ENCODE measurements around the gene PRKG1.

Gene PRKG1

DNA sequence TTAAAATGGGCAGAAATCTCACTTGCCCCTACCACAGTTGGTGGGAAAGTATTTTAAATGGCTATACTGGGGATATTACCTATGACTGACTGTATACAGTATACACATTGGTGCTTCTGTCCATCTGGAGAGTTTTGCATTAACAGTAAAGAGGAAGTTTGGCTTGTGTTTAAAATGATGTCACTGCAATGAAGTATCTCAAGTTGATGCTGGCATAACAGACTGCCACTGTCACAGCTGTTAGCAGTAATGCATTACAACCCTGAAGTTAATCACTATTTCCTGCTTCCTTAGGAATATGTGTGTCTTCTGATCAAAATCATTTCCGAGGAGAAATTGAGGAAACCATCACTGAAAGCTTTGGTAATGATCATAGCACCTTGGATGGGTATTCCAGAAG is 1241.7 kb downstream of the PRKG1 start:
- no peak for DNase-seq (ENCODE audit: low spot score)

DNA sequence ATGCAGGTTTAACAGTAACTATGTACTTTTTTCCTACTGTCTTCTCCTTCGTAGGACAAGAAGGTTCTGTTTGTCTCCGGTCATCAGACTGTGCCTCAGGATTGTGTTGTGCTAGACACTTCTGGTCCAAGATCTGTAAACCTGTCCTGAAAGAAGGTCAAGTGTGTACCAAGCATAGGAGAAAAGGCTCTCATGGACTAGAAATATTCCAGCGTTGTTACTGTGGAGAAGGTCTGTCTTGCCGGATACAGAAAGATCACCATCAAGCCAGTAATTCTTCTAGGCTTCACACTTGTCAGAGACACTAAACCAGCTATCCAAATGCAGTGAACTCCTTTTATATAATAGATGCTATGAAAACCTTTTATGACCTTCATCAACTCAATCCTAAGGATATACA is 1242.2 kb downstream of the PRKG1 start:
- DNase-seq (ENCODE audit: low spot score), result no peak

GRCh38 chr10:52318136-52318701 is 1243.9 kb downstream of the PRKG1 start:
- peak; percentile 30 for DNase-seq (ENCODE audit: low spot score)

GRCh38 chr10:52318822-52319464 is 1244.7 kb downstream of the PRKG1 start:
- DNase-seq (ENCODE audit: low spot score), result peak; percentile 91

DNA sequence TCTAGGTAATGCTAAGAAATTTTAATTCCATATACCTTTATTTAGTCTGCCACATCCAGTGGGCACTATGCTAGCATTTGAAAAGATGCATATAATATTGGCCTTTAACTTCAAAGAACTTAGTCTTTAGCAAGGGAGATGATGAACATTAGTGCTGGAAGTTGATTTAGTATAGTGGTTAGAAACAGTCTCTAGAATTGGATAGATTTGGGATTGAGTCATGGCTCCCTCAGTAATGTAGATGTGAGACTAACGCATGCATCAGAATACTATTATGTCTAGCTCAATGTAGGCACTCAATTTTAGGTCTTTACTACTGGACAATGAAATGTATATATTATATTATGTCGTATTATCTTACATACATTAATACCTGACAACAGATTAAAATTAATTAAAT is 1245.6 kb downstream of the PRKG1 start:
- DNase-seq (ENCODE audit: low spot score), result no peak

- DNase-seq (ENCODE audit: low spot score), result no peak
Measured at GRCh38 chr10:52322323-52322722, 1248.0 kb downstream of the PRKG1 start.

- no peak for DNase-seq (ENCODE audit: low spot score)
Measured at GRCh38 chr10:52322936-52323335, 1248.6 kb downstream of the PRKG1 start.

DNA sequence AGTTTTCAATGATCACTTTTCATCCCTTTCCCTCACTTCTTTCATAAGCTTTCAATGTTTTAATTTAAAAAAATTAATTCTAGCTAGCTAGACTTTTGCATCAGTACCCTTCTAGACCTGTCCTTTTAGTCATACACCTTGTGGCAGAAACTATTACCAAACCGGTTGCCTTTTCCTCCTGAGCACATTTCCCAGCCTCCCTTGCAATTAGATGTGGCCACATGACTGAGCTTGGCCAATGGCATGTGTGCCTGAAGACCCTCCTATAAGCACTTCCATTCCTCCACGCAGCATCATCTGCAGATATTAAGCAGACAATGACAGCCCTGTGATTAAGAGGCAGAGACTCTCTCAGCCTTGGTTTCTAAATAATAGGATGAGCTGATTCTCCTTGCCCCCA is 1252.1 kb downstream of the PRKG1 start:
- no peak for DNase-seq (ENCODE audit: low spot score)

GRCh38 chr10:52331638-52332364 is 1257.5 kb downstream of the PRKG1 start:
- DNase-seq (ENCODE audit: low spot score), result no peak

DNA sequence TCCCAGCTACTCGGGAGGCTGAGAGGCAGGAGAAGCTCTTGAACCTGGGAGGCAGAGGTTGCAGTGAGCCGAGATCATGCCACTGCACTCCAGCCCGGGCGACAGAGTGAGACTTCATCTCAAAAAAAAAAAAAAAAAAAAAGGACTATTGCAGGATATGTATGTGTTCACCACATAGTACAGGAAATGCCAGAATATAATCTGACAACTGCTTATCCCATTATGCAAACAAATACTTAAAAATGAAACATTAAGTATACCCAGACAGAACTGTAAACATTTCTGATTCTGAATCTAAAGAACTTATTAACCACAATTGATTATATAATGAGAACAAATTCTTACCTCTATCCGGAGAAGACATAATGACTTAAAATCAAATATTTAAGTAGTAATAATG is 1258.5 kb downstream of the PRKG1 start:
- no peak for DNase-seq (ENCODE audit: low spot score)

- peak; percentile 19 for DNase-seq (ENCODE audit: low spot score)
Measured at GRCh38 chr10:52334595-52334994, 1260.3 kb downstream of the PRKG1 start.

GRCh38 chr10:52335665-52336064 is 1261.4 kb downstream of the PRKG1 start:
- DNase-seq (ENCODE audit: low spot score), result no peak

DNA sequence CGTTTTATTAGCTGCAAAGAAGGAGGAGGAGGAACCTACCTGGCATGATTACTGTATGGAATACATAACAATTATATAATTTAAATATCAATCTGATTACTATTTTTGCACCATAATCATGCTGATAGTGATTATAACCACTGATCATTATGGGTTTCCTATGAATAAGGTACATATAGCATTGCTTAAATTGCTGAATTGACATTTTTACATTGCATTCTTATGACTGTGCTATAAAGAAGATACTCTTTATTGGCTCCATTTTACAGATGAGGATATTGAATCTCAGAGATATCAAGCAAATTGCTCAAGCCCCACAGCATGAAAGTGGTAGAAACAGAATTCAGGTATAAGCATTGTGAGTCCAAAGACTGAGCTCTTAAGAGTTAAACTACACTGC is 1262.9 kb downstream of the PRKG1 start:
- DNase-seq (ENCODE audit: low spot score), result no peak

DNA sequence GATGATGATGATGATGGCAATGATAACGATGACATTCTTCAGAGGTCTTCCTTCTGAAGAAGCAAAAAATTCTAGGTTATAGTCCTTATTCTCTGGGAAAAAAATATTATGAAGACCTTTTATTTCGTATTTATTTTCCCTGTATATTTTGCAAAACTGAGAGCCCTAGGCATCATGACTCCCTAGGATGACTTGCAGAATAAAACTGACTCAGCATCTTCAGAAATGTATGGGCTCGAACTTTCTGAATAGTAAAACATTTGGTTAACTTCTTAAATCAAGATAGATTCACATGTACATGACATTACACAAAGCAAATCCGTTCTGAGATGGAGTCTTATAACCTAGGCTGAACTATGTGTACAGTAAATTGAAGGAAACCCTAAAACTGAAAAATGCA is 1269.2 kb downstream of the PRKG1 start:
- no peak for DNase-seq (ENCODE audit: low spot score)

DNA sequence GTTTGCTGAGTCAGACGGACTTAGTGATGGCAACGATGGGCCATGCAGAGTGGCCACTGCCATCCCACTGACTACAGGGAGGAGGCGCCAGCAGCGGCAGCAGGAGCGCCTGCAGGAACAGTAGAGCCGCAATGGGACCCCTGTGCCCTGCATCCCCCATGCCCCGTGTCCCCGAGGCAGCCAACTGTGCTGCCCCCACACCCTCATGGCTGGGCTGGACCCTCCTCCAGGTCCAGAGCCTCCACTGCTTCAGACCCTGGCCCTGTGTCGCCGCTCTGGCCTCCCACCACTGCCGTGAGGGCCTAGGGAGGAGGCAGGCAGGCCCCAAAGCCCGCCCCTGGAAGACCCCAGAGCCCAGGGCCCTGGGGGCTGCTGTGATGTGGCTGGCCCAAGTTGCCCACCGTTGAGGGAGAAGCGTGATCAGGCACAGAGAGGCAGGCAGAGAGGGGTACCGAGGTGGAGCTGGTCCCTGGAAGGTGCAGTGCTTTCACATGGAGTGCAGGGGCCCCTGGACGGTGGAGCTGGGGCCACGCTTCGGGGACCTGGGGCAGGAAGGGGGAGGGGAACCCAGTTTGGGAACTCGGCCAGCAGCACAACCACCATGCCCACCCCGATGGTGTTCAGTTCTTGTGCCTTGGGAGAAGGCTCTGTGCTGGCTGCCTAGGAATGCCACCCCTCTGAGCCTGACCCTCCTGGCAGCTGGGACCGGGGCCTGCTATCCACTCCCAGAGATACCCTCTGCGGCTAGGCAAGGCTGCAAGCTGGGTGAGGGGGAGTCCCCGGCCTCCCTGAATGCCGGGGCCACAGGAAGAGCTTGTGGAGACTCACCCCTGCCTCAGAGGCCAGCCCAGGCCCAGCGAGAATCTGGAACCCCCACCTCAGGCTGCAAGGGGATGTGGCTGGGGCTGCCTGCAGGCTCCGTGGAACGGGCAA is 1272.4 kb downstream of the PRKG1 start:
- DNase-seq (ENCODE audit: low spot score), result no peak

DNA sequence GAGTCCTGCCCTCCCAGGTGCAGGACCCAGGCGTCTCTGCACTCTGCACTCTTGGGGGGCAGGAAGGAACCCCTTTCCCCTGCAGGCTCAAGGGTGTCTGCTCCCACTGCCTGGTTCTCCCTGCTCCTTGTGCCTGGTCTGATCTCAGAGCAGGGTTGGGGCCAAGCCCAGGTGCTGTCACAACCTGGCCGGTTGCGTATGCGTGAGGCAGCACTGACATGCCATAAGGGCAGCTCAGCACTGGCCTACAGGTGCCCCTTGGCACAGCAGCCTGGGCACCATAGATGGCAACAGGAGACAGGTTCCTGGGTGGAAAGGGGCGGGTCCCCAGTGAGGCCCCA is 1273.0 kb downstream of the PRKG1 start:
- DNase-seq (ENCODE audit: low spot score), result no peak

Measured in LoVo (cell line).